Measurements from ENCODE around the gene CLSTN2.

Gene CLSTN2

DNA sequence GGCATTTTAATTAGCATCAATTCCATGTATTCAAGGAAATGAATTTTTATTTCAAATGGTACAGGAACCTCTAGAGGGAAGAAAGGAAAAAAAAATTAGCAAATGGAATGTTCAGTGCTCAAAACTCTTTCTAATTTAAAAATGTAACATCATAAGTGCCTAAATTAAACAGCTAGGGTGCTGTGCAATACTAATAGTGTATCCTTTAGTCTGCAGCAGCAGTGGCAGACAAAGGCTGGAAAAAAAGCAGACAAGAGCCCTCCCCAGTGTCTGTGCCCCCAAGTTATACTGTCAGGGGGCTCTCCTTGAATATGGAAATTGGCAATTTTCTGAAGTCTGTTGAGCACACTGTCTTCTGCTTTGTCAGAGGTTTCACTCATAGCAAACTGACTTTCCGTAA lies 159.5 kb downstream of the CLSTN2 start:
- H3K4me3 ChIP-seq (ENCODE audit: low read depth, low read length) = no peak overlapping the region
- POLR2A ChIA-PET = no interaction called here
- CTCF ChIA-PET = no interaction called here
- TF ChIP-seq, protein P1, sequence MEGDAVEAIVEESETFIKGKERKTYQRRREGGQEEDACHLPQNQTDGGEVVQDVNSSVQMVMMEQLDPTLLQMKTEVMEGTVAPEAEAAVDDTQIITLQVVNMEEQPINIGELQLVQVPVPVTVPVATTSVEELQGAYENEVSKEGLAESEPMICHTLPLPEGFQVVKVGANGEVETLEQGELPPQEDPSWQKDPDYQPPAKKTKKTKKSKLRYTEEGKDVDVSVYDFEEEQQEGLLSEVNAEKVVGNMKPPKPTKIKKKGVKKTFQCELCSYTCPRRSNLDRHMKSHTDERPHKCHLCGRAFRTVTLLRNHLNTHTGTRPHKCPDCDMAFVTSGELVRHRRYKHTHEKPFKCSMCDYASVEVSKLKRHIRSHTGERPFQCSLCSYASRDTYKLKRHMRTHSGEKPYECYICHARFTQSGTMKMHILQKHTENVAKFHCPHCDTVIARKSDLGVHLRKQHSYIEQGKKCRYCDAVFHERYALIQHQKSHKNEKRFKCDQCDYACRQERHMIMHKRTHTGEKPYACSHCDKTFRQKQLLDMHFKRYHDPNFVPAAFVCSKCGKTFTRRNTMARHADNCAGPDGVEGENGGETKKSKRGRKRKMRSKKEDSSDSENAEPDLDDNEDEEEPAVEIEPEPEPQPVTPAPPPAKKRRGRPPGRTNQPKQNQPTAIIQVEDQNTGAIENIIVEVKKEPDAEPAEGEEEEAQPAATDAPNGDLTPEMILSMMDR (IDR thresholded peaks at IDR 0.05; ENCODE audit: insufficient read depth, low read length, missing control alignments) = no peak
- no peak for DNase-seq (ENCODE audit: low read depth, low spot score)

DNA sequence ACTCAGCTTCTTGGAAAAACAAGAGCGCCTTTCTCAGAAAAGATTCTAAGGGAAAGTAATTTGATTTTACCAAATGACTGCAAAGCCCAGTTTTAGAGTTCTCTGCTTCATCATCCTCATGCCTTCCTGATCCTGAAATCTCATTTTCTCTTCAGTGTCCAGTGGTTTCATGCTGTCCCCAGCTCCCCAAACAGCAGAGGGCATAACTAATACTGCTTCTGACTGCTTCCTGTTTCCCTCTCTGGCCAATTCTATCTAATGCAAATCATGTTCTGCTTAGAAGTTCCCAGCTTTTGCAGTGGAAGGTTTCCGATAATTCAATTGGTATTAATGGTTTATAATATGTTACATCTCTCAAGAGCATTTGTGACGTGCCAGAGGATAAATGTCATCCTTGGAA lies 161.1 kb downstream of the CLSTN2 start:
- ChIA-PET POLR2A (no interaction called here), CTCF (no interaction called here)
- no peak for DNase-seq (ENCODE audit: low read depth, low spot score)
- TF ChIP-seq, protein P1 (IDR thresholded peaks at IDR 0.05; ENCODE audit: insufficient read depth, low read length, missing control alignments) = no peak
- H3K4me3 ChIP-seq (ENCODE audit: low read depth, low read length) = no peak overlapping the region

DNA sequence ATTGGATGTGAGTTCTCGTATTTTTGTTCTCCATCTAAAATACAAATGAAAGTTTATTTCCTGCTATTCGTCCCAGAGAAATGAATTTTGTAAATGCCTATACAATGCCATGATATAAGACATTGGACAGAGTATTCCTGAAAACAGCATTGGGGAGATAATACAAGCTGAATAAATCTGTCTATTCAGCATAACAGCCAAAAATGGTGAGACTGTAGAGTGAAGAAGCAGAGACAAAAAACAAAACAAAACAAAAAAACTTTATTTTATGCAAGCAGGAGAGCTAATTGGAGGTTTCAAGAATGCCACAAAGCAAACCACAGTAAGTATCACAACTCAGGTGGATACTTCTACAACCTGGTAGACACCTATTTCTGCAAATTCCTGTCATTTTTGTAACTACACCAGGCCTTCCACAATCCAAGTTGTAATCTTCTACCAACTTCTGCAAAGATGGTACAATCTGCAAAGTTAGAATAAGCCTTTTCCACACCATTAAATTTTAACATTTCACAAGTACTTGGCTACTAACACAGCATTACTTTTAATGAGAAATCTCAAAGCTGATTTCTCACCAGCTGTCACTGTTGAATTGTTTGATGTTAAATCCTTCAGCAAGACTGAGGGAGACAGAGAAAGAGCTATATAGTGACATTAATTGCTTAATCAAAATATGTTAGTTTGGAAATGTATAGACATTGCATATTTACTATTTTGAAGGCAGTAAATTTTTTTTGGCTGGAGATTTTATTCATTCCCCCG lies 163.1 kb downstream of the CLSTN2 start:
- POLR2A ChIA-PET = no interaction called here
- CTCF ChIA-PET = no interaction called here
- DNase-seq (ENCODE audit: low read depth, low spot score) = no peak

DNA sequence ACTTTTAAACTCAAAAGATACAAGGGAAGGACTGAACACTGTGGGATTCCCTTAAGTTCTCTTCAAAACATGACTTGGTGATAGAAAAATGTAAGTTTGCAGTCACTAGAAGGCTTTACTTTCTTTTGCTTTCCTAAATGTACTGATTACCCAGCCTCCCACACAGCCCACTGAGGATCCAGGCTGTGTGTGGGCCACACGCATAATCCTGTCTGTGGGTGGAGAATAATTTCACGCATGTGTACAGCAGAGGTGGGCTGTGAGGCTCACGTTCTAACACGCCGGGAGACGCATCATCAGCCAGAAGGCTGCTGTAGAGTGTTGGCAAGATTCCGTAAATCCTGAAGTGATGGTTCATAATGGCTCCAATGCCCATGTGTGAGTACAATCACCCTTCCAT lies 165.5 kb downstream of the CLSTN2 start:
- TF ChIP-seq, protein P1 (IDR thresholded peaks at IDR 0.05; ENCODE audit: insufficient read depth, low read length, missing control alignments) = no peak
- no peak for DNase-seq (ENCODE audit: low read depth, low spot score)
- H3K4me3 ChIP-seq (ENCODE audit: low read depth, low read length) = no peak overlapping the region
- POLR2A ChIA-PET = no interaction called here
- CTCF ChIA-PET = no interaction called here

More for the DNA sequence above, 163.1 kb downstream of the CLSTN2 start:
- TF ChIP-seq, protein P1 (IDR thresholded peaks at IDR 0.05; ENCODE audit: insufficient read depth, low read length, missing control alignments) = no peak
- H3K4me3 ChIP-seq (ENCODE audit: low read depth, low read length) = no peak overlapping the region

DNA sequence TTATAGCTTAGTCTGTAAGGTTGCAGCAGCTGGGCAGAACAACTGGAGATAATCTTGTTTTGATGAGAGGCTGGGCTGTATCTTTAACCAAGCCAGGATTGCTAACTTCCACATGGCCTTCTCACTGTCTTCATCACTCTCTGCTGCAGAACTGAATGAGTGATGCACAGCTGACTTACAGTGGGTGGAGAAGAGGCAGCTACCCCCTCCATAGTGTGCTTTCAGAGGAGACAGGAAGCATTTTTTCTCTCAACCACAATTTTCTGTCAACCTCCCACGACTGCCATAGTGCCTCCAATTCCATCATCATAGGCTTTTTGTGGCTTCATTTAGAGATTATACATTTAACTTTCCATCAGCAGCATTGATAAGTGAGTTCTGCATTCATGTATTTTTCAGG lies 168.2 kb downstream of the CLSTN2 start:
- no peak overlapping the region for H3K4me3 ChIP-seq (ENCODE audit: low read depth, low read length)
- ChIA-PET POLR2A (no interaction called here), CTCF (no interaction called here)
- no peak for DNase-seq (ENCODE audit: low read depth, low spot score)
- TF ChIP-seq, protein P1 (IDR thresholded peaks at IDR 0.05; ENCODE audit: insufficient read depth, low read length, missing control alignments) = no peak

DNA sequence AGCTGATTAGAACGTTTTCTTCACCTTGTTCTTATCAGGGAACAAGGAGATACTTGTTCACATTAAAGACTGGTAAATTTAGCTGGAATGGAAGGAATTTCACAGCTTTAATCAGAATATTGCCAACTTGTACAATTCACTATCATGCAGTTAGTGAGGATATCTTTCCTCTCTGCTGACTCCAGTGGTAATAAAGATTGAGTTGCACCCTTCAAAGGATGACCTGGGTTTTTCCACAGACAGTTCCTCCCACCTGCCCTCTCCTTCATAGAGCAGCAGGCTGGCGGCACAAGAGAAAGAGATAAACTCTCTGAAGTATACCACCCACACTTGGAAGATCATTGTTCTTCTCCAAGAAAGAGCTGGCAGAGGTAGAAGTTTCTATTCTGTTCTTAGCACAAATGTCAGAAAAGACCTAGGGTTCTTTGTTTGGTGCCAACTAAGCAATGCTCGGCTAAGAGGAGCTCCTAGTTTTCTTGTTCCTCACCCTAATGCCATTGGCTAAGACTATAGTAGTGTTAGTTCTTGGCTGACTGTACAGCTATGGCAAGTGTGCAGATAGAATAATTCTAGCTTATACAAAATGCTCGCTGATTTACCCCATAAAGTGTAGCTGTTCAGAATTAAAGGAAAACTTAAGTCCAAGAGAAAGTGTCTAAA lies 169.1 kb downstream of the CLSTN2 start:
- TF ChIP-seq, protein P1 (IDR thresholded peaks at IDR 0.05; ENCODE audit: insufficient read depth, low read length, missing control alignments) = no peak
- DNase-seq (ENCODE audit: low read depth, low spot score) = no peak
- CTCF ChIA-PET = no interaction called here
- POLR2A ChIA-PET = no interaction called here
- no peak overlapping the region for H3K4me3 ChIP-seq (ENCODE audit: low read depth, low read length)

All from AG04449 (cell line).